ENCODE data around the gene INO80.

- TF ChIP-seq, protein P1, sequence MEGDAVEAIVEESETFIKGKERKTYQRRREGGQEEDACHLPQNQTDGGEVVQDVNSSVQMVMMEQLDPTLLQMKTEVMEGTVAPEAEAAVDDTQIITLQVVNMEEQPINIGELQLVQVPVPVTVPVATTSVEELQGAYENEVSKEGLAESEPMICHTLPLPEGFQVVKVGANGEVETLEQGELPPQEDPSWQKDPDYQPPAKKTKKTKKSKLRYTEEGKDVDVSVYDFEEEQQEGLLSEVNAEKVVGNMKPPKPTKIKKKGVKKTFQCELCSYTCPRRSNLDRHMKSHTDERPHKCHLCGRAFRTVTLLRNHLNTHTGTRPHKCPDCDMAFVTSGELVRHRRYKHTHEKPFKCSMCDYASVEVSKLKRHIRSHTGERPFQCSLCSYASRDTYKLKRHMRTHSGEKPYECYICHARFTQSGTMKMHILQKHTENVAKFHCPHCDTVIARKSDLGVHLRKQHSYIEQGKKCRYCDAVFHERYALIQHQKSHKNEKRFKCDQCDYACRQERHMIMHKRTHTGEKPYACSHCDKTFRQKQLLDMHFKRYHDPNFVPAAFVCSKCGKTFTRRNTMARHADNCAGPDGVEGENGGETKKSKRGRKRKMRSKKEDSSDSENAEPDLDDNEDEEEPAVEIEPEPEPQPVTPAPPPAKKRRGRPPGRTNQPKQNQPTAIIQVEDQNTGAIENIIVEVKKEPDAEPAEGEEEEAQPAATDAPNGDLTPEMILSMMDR (IDR thresholded peaks at IDR 0.05): no peak
- no peak for TF ChIP-seq POLR2A (IDR thresholded peaks at IDR 0.05)
These were observed 179.1 kb downstream of the INO80 start for GRCh38 chr15:40936709-40937666.
